ENCODE measurements around the gene TRPM7.

- TF ChIP-seq CTCF (IDR thresholded peaks at IDR 0.05; ENCODE audit: low read length), result no peak
- TF ChIP-seq EZH2 (optimal IDR thresholded peaks at IDR 0.05; ENCODE audit: low read depth, low read length), result no peak
Observed at GRCh38 chr15:50593761-50594160, 92.8 kb downstream of the TRPM7 start.

All from MM.1S (cell line).